Stimulated activated naive CD8-positive, alpha-beta T cell treated with anti-CD3 and anti-CD28 coated beads, Interleukin-15, Interleukin-2, amounts not matched to agents 100 U/mL and 50 U/mL, for 24 hours (primary cell): Measurements from ENCODE around the gene OR10H2.
"Not testable (repeated sequence)": the region's sequence is repeated elsewhere in the genome, so short reads cannot be mapped to it uniquely, and the experiment has no call there.

Source experiments
- ATAC-seq: fragments of 150-1000 bp; cut with Tn5 transposase; one replicate; pipeline ENCODE4 v1.10.0; 2021
- DNase-seq: peaks from one replicate; pipeline ENCODE4 v3.0.0; 2021

OR10H2 gene, protein sequence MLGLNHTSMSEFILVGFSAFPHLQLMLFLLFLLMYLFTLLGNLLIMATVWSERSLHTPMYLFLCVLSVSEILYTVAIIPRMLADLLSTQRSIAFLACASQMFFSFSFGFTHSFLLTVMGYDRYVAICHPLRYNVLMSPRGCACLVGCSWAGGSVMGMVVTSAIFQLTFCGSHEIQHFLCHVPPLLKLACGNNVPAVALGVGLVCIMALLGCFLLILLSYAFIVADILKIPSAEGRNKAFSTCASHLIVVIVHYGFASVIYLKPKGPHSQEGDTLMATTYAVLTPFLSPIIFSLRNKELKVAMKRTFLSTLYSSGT

DNA sequence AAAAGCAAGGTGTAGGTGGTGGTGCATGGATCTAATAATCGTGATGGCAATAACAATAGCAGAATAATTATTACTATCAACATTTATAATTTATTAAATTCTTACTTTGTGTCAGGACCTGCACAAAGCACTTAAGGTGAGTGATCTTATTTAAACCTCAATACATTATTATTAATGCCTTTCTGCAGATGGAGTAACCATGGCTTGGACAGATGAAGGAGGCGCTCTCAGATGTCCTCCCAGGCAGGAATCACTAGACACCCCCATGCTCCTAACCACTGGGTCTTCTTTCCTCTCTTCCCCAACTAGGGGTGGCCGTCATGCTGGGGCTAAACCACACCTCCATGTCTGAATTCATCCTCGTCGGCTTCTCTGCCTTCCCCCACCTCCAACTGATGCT, at the start of gene OR10H2:
OR10H2 (plus strand) TSS at position 301 of the 400 bp plus-strand sequence; CDS start at position 321, 20 bp downstream.
- no peak for ATAC-seq
- no peak for DNase-seq

DNA sequence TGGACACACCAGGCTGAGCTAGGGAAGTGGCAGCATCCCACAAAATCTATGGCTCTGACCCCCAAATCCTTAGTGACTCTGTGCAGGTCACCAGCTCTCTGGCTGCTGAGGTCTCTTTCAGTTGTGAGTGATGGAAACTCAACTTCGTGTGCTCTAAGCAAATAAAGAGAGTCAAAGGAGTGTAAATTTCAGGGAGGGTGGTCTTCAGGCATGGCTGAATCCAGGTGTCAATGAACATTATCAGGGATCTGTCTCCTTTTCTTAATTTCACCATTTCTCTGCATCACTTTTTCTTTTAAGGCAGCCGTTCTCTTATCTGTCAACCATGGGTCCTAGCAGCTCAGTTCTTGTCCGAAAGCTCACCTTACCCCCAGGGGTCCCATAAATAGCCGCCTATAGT, 48.7 kb upstream of the OR10H2 start:
- no peak for DNase-seq
- ATAC-seq: no peak

DNA sequence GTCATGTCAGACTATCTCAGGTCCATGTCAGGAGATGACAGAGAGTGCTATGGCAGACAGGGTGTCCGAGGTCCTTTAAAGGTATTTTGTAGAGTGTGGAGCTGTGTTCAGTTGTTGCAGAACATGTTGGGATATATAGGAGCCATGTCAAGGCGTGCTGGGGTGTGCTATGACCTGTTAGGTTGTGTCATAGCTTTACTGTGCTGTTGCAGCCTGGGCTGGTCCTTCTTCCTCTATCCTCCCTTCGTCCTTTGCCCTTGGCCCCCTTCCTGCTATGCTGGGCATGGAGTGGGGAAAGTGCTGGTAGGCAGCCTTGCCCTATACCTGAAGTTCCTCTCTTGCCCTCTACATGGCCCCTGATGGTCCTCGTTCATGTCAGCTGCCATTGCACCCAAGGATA, 48.0 kb upstream of the OR10H2 start:
- not testable (repeated sequence) for DNase-seq, ATAC-seq

DNA sequence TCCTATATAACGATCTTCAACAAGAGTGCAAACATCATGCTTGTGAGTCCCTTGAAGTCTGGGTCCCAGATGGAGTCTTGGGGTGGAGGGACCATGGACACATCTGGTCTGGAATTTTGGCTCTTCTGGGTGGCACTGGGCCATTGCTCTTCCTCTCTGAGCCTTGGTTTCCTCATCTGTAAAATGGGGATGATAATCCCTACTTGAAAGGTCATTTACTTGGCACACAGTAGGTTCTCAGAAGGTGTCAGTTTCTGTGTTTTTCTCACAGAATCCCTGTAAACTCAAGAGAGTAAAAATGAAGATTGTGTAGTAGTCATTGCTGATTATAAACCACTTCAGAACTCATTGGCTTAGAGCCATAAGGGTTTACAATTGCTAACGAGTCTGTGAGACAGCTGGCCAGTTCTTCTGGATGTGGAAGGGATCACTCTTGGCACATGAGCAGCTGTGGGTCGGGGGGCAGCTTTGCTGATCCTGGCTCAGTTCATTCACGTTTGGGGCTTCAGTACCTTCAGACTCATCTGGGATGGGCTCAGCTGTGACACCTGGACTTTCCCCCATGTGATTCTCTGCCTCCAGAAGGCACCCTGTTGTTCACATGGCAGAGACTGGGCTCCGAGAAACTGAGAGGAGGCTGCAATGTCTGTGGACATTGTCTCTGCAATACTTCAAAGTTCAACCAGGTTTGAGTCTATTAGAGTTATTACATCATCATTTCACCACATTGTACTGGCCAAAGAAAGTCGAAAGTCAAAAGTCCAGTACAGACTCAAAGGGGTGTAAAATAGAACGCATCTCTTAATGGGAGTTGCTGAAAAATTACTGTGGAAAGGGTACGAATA, 47.1 kb upstream of the OR10H2 start:
- ATAC-seq (no peak), DNase-seq (no peak)

DNA sequence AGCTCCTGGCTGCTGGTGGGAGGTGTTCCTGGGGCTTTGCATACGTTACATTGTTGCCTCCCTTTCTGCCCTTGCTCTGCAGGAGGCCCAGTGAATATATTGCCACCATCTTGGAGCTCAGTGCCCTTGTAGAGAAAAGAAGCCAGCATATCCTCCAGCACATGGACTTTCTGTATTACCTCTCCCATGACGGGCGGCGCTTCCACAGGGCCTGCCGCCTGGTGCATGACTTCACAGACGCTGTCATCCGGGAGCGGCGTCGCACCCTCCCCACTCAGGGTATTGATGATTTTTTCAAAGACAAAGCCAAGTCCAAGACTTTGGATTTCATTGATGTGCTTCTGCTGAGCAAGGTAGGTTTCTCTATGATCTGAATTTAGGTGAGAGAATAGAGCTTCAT, 44.4 kb upstream of the OR10H2 start:
- ATAC-seq: no peak
- no peak for DNase-seq

DNA sequence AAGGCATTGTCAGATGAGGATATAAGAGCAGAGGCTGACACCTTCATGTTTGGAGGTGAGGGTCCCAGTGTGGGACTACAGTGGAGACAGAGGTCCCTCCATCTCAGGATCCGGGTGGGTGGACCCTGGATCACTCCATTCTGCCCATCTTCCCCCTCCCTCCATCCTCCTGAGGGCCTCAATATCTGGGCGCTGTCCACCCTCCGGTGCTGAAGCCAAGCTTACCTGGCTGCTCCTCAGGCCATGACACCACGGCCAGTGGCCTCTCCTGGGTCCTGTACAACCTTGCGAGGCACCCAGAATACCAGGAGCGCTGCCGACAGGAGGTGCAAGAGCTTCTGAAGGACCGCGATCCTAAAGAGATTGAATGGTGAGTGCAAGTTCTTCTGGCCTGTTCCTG, 43.0 kb upstream of the OR10H2 start:
- ATAC-seq: no peak
- DNase-seq: no peak

DNA sequence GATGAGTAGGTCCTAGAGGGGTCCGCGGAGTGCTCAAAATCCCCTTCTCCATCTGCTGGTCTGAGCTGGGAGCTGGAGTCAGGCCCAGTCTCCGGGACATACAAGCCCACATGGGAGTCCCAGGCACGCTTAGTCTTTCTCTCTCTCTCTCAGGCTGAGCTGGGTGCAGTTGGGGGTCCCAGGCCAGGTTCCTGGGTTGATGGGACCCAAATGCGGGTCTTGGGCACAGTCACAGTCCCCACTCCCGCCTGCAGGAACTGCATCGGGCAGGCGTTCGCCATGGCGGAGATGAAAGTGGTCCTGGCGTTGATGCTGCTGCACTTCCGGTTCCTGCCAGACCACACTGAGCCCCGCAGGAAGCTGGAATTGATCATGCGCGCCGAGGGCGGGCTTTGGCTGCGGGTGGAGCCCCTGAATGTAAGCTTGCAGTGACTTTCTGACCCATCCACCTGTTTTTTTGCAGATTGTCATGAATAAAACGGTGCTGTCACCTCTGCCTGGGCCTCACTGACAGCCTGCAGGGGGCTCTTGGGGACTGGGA, 31.1 kb upstream of the OR10H2 start:
- ATAC-seq: no peak
- no peak for DNase-seq

DNA sequence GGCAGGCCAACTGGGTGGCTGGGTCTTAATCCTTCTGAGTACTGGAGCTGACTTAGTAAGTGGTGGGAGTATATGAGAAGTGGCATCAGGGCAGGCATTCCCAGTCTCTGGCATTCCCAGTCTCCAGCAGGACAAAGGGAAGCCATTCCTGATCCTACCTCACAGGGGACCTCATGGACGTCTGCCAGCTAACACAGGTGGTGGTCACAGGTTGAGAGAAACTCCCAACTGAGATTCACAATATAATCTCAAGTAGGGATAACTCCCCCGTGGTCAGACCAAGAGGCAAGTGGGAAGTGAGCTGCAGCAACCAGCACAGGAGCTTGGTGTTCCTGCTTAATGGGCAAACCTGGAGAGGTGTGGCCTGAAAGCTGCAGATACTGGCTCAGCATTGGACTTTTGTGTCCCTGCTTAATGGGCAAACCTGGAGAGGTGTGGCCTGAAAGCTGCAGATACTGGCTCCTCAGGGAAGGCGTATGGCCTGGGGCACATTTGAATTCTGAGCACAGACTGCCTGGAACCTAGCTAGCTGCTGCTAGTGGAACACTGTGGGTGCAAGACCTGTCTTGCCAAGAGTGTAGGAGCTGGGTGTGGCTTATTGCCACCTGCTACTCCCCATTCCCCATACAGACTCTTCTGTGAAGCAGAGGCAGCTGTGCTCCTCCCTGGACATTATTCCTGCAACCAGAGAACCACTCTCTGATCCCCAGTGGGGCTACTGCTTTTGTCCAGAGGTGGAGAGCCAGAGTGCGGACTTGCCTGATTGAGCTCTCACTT, 25.9 kb upstream of the OR10H2 start:
- DNase-seq (no peak), ATAC-seq (no peak)

DNA sequence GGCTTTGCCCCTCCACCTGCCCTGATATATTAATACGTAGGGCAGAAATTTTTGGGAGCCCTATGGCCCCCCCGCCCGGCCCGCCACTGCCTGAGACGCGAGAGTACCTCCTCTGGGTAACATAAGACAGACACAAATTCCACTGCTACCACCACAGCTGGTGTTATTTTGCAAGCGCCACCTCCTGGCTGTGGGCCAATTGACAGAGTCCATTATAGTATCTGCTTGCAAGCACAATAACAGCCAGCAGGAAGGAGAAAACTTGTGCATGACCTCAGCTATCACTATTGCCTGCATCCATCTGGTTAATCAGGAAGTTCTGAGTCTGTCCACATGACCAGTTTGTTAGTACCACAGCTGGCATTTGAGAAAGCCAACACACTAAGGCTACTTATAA, 25.3 kb upstream of the OR10H2 start:
- ATAC-seq (no peak), DNase-seq (peak; percentile 13)

DNA sequence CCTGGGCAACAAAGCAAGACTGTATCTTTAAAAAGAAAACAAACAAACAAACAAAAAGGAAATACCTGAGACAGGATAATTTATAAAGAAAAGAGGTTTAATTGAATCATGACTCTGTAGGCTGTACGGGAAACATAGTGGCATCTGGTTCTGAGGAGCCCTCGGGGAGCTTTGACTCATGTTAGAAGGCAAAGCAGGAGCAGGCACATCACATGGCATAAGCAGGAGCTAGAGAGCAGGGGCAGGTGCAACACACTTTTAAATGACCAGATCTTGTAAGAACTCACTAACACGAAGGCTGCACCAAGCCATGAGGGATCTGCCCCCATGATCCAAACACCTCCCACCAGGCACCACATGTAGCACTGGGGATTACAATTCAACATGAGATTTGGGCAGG, 13.2 kb upstream of the OR10H2 start:
- ATAC-seq: no peak
- no peak for DNase-seq

DNA sequence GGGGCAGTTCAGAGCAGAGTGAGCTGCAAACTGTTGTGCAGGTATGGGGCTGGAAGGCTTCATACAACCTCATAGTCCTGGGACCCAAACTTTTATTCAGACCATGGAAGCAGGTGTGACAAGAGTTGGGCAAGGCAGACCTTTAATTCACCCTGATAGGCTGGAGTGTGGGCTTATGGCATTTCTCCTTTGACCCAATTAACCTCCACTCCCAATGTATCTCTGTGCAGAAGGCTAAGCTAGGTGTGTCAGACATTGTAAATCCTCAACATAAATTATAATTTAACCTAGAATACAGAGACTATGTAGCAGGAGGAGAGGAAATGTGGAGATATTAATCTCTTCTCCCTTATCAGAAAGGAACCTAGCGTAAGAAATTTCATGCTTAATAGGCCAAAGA, 12.2 kb upstream of the OR10H2 start:
- ATAC-seq: no peak

DNA sequence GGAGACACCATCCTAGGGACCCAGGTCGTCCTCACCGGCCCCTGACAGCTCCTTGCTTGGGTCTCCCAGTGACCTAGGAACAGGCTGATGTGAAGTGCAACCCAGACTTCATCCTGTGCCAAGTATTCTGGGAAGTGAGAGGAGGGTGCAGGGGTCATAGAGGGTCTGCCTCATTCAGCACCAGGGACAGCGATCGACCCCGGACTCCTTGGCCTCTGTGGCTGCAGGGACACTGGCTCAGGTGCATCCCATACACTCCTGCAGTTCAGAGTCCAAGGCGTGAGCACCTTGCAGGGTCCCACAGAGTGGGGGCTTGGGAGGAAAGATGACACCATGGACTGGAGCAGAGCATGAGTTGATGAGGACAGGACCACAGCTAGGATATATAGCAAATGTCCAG, 10.0 kb upstream of the OR10H2 start:
- no peak for DNase-seq
- no peak for ATAC-seq

More for the DNA sequence above, 12.2 kb upstream of the OR10H2 start:
- DNase-seq: no peak

DNA sequence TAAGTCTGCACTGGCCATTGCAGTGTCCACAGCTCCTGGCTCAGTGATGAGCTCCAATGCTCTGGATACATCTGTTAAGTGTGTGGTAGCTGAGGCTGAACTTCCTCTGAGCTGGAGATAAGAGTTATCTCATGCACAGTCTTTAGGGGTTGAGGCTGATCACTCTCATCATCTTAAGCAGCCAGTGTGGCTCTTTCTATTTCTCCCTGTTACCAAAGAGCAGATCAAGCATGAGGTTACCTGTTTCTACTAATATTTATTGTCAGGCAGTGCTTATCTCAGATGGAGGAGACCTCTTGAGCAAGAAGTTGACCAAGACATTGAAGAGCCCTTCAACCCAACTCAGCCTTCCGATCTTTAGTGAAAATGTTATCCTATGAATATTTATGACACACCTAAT, 6.6 kb upstream of the OR10H2 start:
- ATAC-seq (no peak), DNase-seq (no peak)

DNA sequence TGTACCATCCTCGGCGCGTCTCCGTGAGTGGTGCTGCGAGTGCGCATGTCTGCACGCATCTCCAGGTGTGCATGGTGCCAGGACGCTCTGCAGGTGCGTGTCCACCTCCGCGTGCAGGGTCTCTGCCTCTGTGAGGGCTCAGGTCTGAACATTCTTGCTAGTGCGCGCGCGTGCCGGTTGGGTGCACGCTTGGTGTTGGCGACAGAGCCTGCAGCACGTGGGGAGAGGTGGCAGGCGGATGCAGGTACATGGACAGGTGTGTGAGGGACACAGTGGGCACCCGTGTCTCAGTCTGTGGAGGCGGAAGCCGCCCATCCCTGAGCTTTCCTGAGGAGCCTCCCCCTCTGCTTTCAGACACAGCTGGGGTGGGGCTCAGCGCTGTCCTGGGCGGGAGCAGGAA, 4.9 kb upstream of the OR10H2 start:
- ATAC-seq (no peak), DNase-seq (no peak)

DNA sequence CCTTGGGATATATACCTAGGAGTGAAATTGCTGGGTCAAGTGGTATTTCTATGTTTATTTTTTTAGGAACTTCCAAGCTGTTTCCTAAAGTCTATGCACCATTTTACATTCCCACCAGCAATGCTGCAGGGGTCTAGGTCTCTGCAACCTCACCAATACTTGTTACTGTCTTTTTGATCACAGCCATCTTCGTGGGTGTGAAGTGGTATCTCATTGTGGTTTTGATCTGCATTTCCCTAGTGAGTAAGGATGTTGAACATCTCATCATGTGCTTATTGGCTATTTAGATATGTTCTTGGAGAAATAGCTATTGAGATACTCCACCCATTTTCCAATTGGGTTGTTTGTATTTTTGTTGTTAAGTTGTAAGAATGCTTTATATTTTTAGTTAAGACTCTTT, 2.7 kb downstream of the OR10H2 start:
- DNase-seq (no peak), ATAC-seq (no peak)

DNA sequence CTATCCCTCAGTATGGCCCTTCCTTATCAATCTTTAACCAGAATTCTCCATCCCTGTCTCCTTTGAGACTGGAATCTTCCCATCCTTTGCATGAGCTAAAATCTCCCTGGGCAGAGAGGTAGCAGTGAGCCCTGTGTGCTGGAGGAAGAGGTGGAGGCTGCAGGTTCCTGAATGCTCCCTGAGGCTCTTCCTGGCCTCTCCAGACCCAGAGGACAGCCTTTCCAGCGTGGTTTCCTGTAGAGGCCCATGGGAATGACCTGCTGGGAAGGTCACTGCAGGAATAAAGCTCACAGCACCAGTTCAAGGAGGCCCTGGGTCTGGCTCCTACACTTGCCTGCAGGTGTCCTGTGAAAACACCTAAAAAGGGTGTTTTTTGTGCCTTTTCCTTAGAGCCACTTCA, 4.6 kb downstream of the OR10H2 start:
- DNase-seq (no peak), ATAC-seq (no peak)

DNA sequence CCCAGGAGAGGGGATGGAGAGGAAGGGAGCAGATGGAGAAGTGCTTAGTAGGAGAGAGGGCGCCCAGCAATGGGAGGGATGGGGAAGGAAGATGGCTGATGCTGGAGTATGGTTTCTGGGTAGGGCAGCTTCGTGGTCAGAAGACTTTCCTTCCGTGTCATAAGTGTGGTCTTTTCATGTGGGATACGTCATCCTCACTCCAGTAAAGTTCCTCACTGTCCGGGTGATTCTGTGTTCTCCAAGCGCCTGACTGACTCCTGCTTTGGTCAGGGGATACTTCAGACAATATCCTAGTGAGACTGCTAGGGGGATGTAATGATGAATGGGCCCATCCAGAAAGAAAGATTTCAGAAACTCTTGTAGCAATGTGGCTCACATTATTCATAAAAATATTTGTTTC, 6.1 kb downstream of the OR10H2 start:
- ATAC-seq: no peak
- DNase-seq: no peak

DNA sequence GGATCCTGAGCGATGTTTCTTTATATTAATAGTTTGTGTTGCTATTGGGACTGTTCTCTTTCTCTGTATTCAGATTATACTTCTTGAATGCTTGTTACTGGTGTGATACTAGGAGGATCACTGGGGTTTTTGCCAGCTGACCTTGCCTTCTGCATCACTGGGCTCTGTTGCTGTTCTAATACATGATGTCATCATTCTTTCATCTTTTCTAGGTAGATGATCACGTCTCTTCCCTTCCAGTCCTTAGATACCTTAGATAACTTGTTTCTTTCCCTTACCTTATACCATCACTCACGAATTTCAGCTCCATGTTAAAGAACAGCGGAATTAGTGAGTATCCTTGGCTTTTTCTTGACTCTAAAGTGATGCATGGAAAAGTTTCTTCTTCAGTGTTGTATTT, 9.9 kb downstream of the OR10H2 start, which contains the start of gene OR10H3:
OR10H3 (plus strand) TSS at position 264 of the 400 bp plus-strand sequence. CDS start 3,408 bp downstream, outside the sequence.
- ATAC-seq: no peak
- no peak for DNase-seq

DNA sequence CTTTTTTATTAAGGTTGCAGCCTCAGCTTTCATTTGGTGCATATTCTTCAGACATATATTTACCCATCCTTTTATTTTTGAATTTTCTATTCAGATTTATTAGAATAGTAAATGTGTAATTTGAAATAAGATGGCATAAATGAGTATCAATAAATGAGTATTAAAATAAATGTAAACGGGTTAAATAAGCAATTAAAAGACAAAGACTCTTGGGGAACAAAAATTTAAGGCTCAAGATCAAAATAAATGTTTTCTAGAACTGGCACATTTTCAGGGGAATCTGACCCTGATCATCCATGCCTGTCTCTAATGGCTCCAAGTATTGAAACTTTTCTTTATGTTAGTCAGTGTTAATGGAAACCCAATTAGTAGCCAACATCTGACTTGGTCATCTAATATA, 13.0 kb downstream of the OR10H2 start:
- DNase-seq (no peak), ATAC-seq (no peak)

DNA sequence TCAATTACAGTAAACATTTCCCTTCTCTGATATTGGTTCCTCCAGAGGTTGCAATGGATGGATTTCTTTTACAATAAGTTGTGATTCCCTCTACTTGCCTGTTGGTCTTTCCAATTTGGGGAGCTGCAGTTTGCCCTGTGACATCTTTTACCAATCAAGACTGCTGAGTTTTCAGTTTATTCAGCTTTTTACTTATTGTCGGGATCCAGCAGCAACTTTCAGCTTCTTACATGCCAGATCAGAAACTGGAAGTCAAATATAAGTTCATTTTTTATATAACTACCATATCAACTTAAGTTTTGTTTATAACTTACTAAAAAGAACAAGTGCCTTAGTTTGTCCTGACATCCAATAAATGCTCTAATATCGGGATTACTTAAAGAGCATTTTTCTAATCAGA, 20.4 kb downstream of the OR10H2 start:
- DNase-seq (no peak), ATAC-seq (no peak)

DNA sequence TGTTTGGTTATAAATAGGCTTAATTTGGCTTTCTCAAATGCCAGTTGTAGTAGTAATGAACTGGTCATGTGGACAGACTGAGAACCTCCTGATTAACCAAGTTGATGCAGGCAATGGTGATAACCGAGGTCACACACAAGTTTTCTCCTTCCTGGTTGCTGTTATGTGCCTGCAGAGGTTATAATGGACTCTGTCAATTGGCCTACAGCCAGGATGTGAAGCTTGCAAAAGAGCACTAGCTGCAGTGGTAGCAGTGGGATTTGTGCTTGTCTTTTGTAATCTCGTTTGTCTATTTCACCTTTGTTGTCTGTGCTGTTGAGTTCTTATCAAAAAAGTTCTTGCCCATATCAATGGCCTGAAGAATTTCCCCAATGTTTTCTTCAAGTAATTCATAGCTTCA, 30.6 kb downstream of the OR10H2 start:
- no peak for ATAC-seq
- no peak for DNase-seq

DNA sequence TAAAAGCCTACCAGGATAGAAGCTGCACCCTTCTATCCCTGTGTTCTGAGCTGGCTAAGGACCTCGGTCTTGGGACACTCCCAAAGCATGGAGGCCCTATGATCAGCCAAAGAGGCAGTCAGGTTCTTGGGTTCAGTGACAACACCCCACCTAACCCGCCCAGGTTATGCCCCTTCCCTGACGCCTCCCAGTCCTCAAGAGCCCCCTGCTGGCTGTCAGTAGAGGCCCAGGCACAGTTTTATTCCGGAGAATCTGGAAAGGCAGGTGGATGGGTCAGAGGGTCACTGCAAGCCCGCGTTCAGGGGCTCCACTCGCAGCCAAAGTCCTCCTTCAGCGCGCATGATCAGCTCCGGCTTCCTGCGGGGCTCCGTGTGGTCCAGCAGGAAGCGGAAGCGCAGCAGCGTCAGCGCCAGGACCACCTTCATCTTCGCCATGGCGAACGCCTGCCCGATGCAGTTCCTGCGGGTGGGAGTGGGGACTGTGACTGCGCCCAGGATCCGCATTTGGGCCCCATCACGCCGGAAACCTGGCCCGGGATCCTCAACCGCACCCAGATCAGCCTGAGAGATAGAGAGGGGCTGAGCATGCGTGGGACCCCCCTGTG, 32.2 kb downstream of the OR10H2 start:
- DNase-seq (peak; percentile 12), ATAC-seq (no peak)
